ENCODE measurements around the gene OR6C2. TPM values are rescaled to one million over a fixed set of nuclear protein-coding genes. Genes with fewer than 3 reads are reported as not detected.
"Not testable (repeated sequence)": the region's sequence is repeated elsewhere in the genome, so short reads cannot be mapped to it uniquely, and the experiment has no call there.

The OR6C2 gene
- total RNA-seq, 1 donor from 2014 or later = not detected

GRCh38 chr12:55446326-55446725 lies 2.5 kb downstream of the OR6C2 start:
- H3K36me3 Mint-ChIP-seq = no peaks in the 10 kb centered on the region
- TF ChIP-seq CTCF (conservative IDR thresholded peaks at IDR 0.05) = no peak
- H3K9me3 Mint-ChIP-seq = no peaks in the 10 kb centered on the region
- H3K27me3 Mint-ChIP-seq = no peaks in the 10 kb centered on the region
- H3K27ac Mint-ChIP-seq = no peak overlapping the region
- no peaks in the 10 kb centered on the region for H3K4me1 Mint-ChIP-seq (ENCODE audit: unreplicated experiment)
- no peak overlapping the region for H3K4me3 Mint-ChIP-seq
- no peak for DNase-seq (ENCODE audit: extremely low spot score, unreplicated experiment)

GRCh38 chr12:55448825-55449224 lies 4.9 kb downstream of the OR6C2 start:
- H3K27me3 Mint-ChIP-seq = no peaks in the 10 kb centered on the region
- no peak for TF ChIP-seq CTCF (conservative IDR thresholded peaks at IDR 0.05)
- no peaks in the 10 kb centered on the region for H3K9me3 Mint-ChIP-seq
- DNase-seq (ENCODE audit: extremely low spot score, unreplicated experiment) = no peak
- H3K27ac Mint-ChIP-seq = no peak overlapping the region
- H3K36me3 Mint-ChIP-seq = no peaks in the 10 kb centered on the region
- no peak overlapping the region for H3K4me3 Mint-ChIP-seq
- no peaks in the 10 kb centered on the region for H3K4me1 Mint-ChIP-seq (ENCODE audit: unreplicated experiment)

- H3K36me3 Mint-ChIP-seq; DNase-seq (ENCODE audit: extremely low spot score, unreplicated experiment); H3K4me3 Mint-ChIP-seq; H3K27me3 Mint-ChIP-seq; H3K27ac Mint-ChIP-seq; H3K9me3 Mint-ChIP-seq; H3K4me1 Mint-ChIP-seq (ENCODE audit: unreplicated experiment): not testable (repeated sequence)
These were observed 21.1 kb downstream of the OR6C2 start for GRCh38 chr12:55464926-55465325.

GRCh38 chr12:55467836-55468235 lies 24.0 kb downstream of the OR6C2 start:
- Mint-ChIP-seq H3K4me1 (ENCODE audit: unreplicated experiment) (no peaks in the 10 kb centered on the region), H3K27ac (no peak overlapping the region), H3K4me3 (no peak overlapping the region), H3K9me3 (no peaks in the 10 kb centered on the region), H3K36me3 (no peaks in the 10 kb centered on the region), H3K27me3 (no peaks in the 10 kb centered on the region)
- no peak for TF ChIP-seq CTCF (conservative IDR thresholded peaks at IDR 0.05)
- no peak for DNase-seq (ENCODE audit: extremely low spot score, unreplicated experiment)

GRCh38 chr12:55469291-55469690 lies 25.4 kb downstream of the OR6C2 start:
- no peak overlapping the region for H3K4me3 Mint-ChIP-seq
- DNase-seq (ENCODE audit: extremely low spot score, unreplicated experiment) = no peak
- no peak for TF ChIP-seq CTCF (conservative IDR thresholded peaks at IDR 0.05)
- no peaks in the 10 kb centered on the region for H3K4me1 Mint-ChIP-seq (ENCODE audit: unreplicated experiment)
- H3K27ac Mint-ChIP-seq = no peak overlapping the region
- H3K27me3 Mint-ChIP-seq = no peaks in the 10 kb centered on the region
- H3K9me3 Mint-ChIP-seq = no peaks in the 10 kb centered on the region
- no peaks in the 10 kb centered on the region for H3K36me3 Mint-ChIP-seq

GRCh38 chr12:55470088-55470829 lies 26.4 kb downstream of the OR6C2 start, which contains the start of gene OR6C70:
Gene OR6C70 (minus strand): TSS chr12:55470138. CDS start chr12:55470138, 0 bp downstream.
- Mint-ChIP-seq H3K27ac (no peak within 1 kb of the TSS), H3K4me1 (ENCODE audit: unreplicated experiment) (no peaks in the 10 kb centered on the region), H3K27me3 (no peaks in the 10 kb centered on the region), H3K36me3 (no peaks in the 10 kb centered on the region), H3K9me3 (no peaks in the 10 kb centered on the region), H3K4me3 (no peak within 1 kb of the TSS)
- TF ChIP-seq CTCF (conservative IDR thresholded peaks at IDR 0.05) = no peak
- DNase-seq (ENCODE audit: extremely low spot score, unreplicated experiment) = no peak

All from type B pancreatic cell (in vitro differentiated cells).